Endothelial cell (in vitro differentiated cells): Measurements from ENCODE around the gene PCSK6. TPM values are rescaled to one million over a fixed set of nuclear protein-coding genes. Genes with fewer than 3 reads are reported as not detected.

ENCODE experiments used
- DNase-seq: peaks from one replicate; pipeline ENCODE4 v3.0.0; 2021; ENCODE audit warnings: low spot score
- H3K27ac Mint-ChIP-seq: one replicate; pipeline ENCODE4 v1.8.0; 2021; ENCODE audit warnings: mixed read lengths, inconsistent platforms; ENCODE audit not compliant: unreplicated experiment
- H3K27me3 Mint-ChIP-seq: one replicate; pipeline ENCODE4 v1.8.0; 2021; ENCODE audit warnings: mild to moderate bottlenecking, moderate library complexity, mixed read lengths, inconsistent platforms; ENCODE audit not compliant: unreplicated experiment
- H3K36me3 Mint-ChIP-seq: one replicate; pipeline ENCODE4 v1.8.0; 2021; ENCODE audit warnings: mild to moderate bottlenecking, low read depth, mixed read lengths, inconsistent platforms; ENCODE audit not compliant: unreplicated experiment
- H3K4me1 Mint-ChIP-seq: one replicate; pipeline ENCODE4 v1.8.0; 2021; ENCODE audit warnings: mild to moderate bottlenecking, mixed read lengths, inconsistent platforms; ENCODE audit not compliant: unreplicated experiment
- H3K4me3 Mint-ChIP-seq: one replicate; pipeline ENCODE4 v1.8.0; 2021; ENCODE audit warnings: mild to moderate bottlenecking, mixed read lengths, inconsistent platforms; ENCODE audit not compliant: unreplicated experiment
- H3K9me3 Mint-ChIP-seq: one replicate; pipeline ENCODE4 v1.8.0; 2021; ENCODE audit warnings: mixed read lengths, inconsistent platforms; ENCODE audit not compliant: unreplicated experiment
- total RNA-seq: library from RNA; stranded (reverse); fragmentation: NEBNext Ultra II Directional; extraction: Animal tissue kit (Norgen Biotek cat#: 25700); gene quantifications from one replicate; pipeline ENCODE4 v1.2.1, GENCODE V29; 2021; ENCODE audit not compliant: unreplicated experiment
- TF ChIP-seq, protein P1 (sequence below): fragments of 200-600 bp; sonication (generic); IDR thresholded peaks from one replicate; pipeline ENCODE4 v1.5.0; 2021; ENCODE audit warnings: antibody characterized with exemption; ENCODE audit not compliant: unreplicated experiment

The PCSK6 gene
- total RNA-seq, 1 donor from 2014 or later = 0.13 TPM

DNA sequence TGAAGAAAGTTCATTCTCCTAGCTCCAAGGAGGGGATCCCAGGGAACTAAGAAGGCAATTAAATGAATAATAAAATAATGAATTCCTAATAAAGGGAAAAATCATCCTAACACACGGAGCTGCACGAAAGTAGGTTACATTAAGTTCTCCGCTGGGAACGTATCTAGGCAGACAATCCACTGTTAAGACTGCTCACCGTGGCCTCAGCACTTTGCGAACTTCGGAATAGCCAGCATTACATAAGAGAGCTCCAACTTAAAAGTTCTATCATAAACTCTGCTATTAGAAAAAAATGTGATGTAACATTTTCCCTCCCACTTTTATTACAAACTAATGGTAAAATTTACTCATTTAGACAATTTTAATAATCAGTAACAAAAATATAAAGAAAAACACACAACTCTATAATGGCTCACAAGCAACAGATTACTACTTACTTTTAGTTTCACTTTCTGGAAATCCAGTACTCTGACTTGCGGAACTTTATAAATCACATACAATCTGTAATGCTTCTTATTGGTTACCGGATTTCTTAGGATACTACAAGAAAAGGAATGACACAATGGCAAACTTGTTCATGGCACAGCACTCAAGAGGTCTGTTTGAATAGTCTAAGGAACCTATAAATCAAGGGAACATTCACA, 202.9 kb downstream of the PCSK6 start:
- DNase-seq = no peak
- H3K9me3 Mint-ChIP-seq = no peaks in the 10 kb centered on the region
- H3K27me3 Mint-ChIP-seq = peaks cover 4% of the 10 kb centered on the region
- H3K27ac Mint-ChIP-seq = no peak overlapping the region
- no peaks in the 10 kb centered on the region for H3K4me1 Mint-ChIP-seq
- H3K36me3 Mint-ChIP-seq = peaks cover 36% of the 10 kb centered on the region
- TF ChIP-seq, protein P1, sequence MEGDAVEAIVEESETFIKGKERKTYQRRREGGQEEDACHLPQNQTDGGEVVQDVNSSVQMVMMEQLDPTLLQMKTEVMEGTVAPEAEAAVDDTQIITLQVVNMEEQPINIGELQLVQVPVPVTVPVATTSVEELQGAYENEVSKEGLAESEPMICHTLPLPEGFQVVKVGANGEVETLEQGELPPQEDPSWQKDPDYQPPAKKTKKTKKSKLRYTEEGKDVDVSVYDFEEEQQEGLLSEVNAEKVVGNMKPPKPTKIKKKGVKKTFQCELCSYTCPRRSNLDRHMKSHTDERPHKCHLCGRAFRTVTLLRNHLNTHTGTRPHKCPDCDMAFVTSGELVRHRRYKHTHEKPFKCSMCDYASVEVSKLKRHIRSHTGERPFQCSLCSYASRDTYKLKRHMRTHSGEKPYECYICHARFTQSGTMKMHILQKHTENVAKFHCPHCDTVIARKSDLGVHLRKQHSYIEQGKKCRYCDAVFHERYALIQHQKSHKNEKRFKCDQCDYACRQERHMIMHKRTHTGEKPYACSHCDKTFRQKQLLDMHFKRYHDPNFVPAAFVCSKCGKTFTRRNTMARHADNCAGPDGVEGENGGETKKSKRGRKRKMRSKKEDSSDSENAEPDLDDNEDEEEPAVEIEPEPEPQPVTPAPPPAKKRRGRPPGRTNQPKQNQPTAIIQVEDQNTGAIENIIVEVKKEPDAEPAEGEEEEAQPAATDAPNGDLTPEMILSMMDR = no peak
- no peak overlapping the region for H3K4me3 Mint-ChIP-seq

DNA sequence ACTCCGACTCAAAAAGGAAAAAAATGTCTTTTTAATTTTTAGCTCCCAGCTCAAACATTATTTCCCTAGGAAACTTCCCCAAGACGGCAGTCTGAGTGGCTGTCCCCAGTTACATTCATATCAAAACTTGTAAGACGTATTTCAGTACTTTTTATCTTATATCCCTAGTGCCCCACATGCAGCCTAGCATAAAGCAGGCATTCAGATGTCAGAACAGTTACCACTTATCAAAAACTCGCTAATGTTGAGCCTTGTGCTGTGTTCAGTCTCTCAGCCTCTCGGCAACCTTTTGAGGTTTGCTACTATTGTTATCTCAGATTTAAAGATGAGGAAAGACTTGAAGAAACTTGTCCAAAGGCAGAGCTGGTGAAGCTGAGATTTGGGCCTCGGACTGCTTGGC, 205.6 kb downstream of the PCSK6 start:
- H3K36me3 Mint-ChIP-seq = peaks cover 47% of the 10 kb centered on the region
- H3K27me3 Mint-ChIP-seq = peaks cover 4% of the 10 kb centered on the region
- no peak overlapping the region for H3K27ac Mint-ChIP-seq
- peak overlapping the region; percentile 37 for H3K4me3 Mint-ChIP-seq
- TF ChIP-seq, protein P1 = no peak
- H3K9me3 Mint-ChIP-seq = no peaks in the 10 kb centered on the region
- no peaks in the 10 kb centered on the region for H3K4me1 Mint-ChIP-seq
- DNase-seq = no peak

DNA sequence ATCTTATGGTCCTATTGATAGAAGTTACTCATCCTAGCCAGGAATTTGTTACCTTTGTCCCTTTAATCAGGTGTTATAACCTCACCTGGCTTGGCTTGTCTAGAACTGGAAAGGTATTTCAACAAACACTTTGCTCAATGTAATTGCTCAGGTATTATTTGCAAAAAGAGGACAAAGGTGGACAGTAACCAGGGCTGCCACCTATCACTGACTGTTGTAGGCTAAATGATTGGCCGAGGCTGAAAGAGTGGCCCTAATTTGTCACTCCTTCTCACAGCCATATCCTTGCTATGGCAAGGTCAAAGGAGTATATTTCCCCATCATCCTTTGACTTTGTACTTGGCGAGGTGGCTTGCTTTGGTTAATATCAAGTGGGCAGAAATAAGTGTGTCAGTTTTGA, 209.5 kb downstream of the PCSK6 start:
- TF ChIP-seq, protein P1 = no peak
- H3K27ac Mint-ChIP-seq = no peak overlapping the region
- peaks cover 34% of the 10 kb centered on the region for H3K36me3 Mint-ChIP-seq
- H3K9me3 Mint-ChIP-seq = no peaks in the 10 kb centered on the region
- peaks cover 5% of the 10 kb centered on the region for H3K4me1 Mint-ChIP-seq
- peaks cover 4% of the 10 kb centered on the region for H3K27me3 Mint-ChIP-seq
- no peak overlapping the region for H3K4me3 Mint-ChIP-seq
- DNase-seq = no peak

DNA sequence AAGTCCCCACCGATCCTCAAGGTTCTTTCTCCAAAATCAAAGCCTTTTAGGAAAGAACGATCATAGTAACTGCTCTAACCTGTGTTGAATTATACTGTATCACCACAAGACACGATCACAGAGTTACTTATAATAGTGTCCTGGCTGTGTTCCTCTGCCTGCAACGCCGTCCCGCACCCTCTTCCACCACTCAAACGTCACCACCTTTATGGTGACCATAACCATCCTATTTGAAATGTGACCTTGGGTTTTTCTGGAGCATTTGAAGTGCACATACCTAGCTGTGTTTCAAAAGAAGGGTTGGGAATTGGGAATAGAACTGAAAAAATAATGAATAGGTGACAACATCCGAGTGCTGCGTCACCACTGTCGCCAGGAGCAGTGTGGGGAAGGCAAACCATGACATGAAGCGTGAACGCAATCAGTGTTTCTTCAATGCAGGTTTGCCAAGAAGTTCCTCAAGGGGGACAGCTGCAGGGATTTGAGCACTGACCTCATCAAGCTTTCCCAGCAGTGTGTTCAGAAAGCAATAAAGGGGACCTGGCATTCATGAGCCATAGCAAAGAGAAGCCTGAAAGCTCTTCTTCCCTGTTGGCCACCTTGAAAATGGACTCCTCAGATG, 211.5 kb downstream of the PCSK6 start:
- Mint-ChIP-seq H3K36me3 (peaks cover 45% of the 10 kb centered on the region), H3K9me3 (no peaks in the 10 kb centered on the region), H3K27me3 (no peaks in the 10 kb centered on the region), H3K4me3 (peak overlapping the region; percentile 95), H3K4me1 (peaks cover 5% of the 10 kb centered on the region), H3K27ac (no peak overlapping the region)
- TF ChIP-seq, protein P1 = no peak
- DNase-seq = no peak
